ENCODE results near the gene GUCY2C.

DNA sequence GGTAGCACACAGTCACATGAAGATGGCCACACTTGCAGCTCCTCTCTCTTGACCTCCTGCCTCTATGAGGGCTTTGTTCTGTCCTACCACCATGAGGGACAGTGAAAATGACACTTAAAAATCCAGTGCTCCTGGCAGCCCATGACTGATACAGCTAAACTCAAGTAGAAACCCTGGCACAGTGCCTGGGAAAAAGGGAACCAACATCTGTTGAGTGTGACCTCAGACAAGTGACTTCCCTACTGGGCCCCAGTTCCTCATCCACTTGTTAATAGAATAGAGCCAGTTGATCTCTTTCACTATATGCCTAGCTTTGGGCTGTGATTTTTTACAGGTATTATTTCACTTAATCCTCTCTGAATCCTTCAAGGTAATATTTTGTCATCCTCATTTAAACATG is 4.8 kb downstream of the GUCY2C start:
- TF ChIP-seq SUZ12 (IDR thresholded peaks at IDR 0.05; ENCODE audit: extremely low read depth, insufficient read depth, insufficient read length): no peak
- no peak for TF ChIP-seq ZNF274 (IDR thresholded peaks at IDR 0.05; ENCODE audit: low read depth, low read length)
